Measurements from ENCODE around the gene PLEKHG5.

- no peak for TF ChIP-seq CTCF (IDR thresholded peaks at IDR 0.05)
- no peak for TF ChIP-seq POLR2AphosphoS5 (IDR thresholded peaks at IDR 0.05)
- TF ChIP-seq POLR2A (IDR thresholded peaks at IDR 0.05): no peak
These were observed 19.6 kb upstream of the PLEKHG5 start for GRCh38 chr1:6511056-6511455.
